Activated T-cell treated with anti-CD3 and anti-CD28 coated beads, Interleukin-2, amount 50 U/mL, for 4 hours (primary cell): ENCODE data around the gene TXNDC12. TPM values are rescaled to one million over a fixed set of nuclear protein-coding genes. Genes with fewer than 3 reads are reported as not detected.
"Not testable (repeated sequence)": the region's sequence is repeated elsewhere in the genome, so short reads cannot be mapped to it uniquely, and the experiment has no call there.

ENCODE experiments used
- ATAC-seq, 2 donors: fragments of 200-7000 bp; cut with Tn5 transposase; one replicate each; pipeline ENCODE4 v1.10.0; 2021
- DNase-seq: peaks from one replicate; pipeline ENCODE4 v3.0.0-alpha.2; 2020
- H3K27me3 Mint-ChIP-seq: one replicate; pipeline ENCODE4 v1.8.0; 2021; ENCODE audit warnings: low read depth, mixed read lengths
- H3K36me3 Mint-ChIP-seq: one replicate; pipeline ENCODE4 v1.8.0; 2022; ENCODE audit warnings: mixed read lengths; ENCODE audit not compliant: insufficient read depth
- H3K4me1 Mint-ChIP-seq: one replicate; pipeline ENCODE4 v1.8.0; 2021; ENCODE audit warnings: low read depth, mixed read lengths
- H3K4me3 Mint-ChIP-seq: one replicate; pipeline ENCODE4 v1.8.0; 2021; ENCODE audit warnings: mild to moderate bottlenecking, moderate library complexity, mixed read lengths
- H3K9me3 Mint-ChIP-seq: one replicate; pipeline ENCODE4 v1.8.0; 2021; ENCODE audit warnings: mixed read lengths
- total RNA-seq, 3 donors: library from RNA; stranded (reverse); gene quantifications; one replicate each; pipeline ENCODE4 v1.2.1, GENCODE V29; 2021

Gene TXNDC12
- total RNA-seq, 3 donors from 2014 or later, result 27.2 to 34.8 (median 32.1) TPM

- peak; percentile 80 for DNase-seq
- Mint-ChIP-seq H3K4me1 (peaks cover 30% of the 10 kb centered on the region), H3K4me3 (peak within 1 kb of the TSS; percentile 94), H3K9me3 (no peaks in the 10 kb centered on the region), H3K36me3 (peaks cover 13% of the 10 kb centered on the region), H3K27me3 (no peaks in the 10 kb centered on the region)
- peak; percentile 97 for ATAC-seq
These were observed 21.6 kb downstream of the TXNDC12 start, which contains the start of gene KTI12 for GRCh38 chr1:52033190-52034049. Gene KTI12 (minus strand): TSS chr1:52033810. CDS start chr1:52033761, 49 bp downstream.

GRCh38 chr1:52032785-52033131 is 22.2 kb downstream of the TXNDC12 start:
- no peak for DNase-seq
- no peaks in the 10 kb centered on the region for H3K9me3 Mint-ChIP-seq
- peaks cover 18% of the 10 kb centered on the region for H3K36me3 Mint-ChIP-seq
- H3K4me3 Mint-ChIP-seq, result peak overlapping the region; percentile 94
- H3K27me3 Mint-ChIP-seq, result no peaks in the 10 kb centered on the region
- H3K4me1 Mint-ChIP-seq, result peaks cover 30% of the 10 kb centered on the region
- ATAC-seq, result peak; percentile 14 to 15

GRCh38 chr1:52032124-52032784 is 22.7 kb downstream of the TXNDC12 start:
- Mint-ChIP-seq H3K27me3 (no peaks in the 10 kb centered on the region), H3K4me3 (peak overlapping the region; percentile 94), H3K9me3 (no peaks in the 10 kb centered on the region), H3K36me3 (peaks cover 20% of the 10 kb centered on the region), H3K4me1 (peaks cover 30% of the 10 kb centered on the region)
- ATAC-seq (no peak), DNase-seq (no peak)

- not testable (repeated sequence) for H3K27me3 Mint-ChIP-seq, ATAC-seq, H3K9me3 Mint-ChIP-seq, H3K4me3 Mint-ChIP-seq, DNase-seq
- Mint-ChIP-seq H3K4me1 (peaks cover 25% of the 10 kb centered on the region), H3K36me3 (peaks cover 30% of the 10 kb centered on the region)
These were observed 26.2 kb downstream of the TXNDC12 start for GRCh38 chr1:52028839-52029238.

GRCh38 chr1:52028328-52028727 is 26.7 kb downstream of the TXNDC12 start:
- H3K27me3 Mint-ChIP-seq, result no peaks in the 10 kb centered on the region
- H3K9me3 Mint-ChIP-seq, result no peaks in the 10 kb centered on the region
- H3K36me3 Mint-ChIP-seq, result peaks cover 33% of the 10 kb centered on the region
- DNase-seq, result no peak
- H3K4me3 Mint-ChIP-seq, result no peak overlapping the region
- peaks cover 23% of the 10 kb centered on the region for H3K4me1 Mint-ChIP-seq
- no peak for ATAC-seq

GRCh38 chr1:52026278-52026677 is 28.7 kb downstream of the TXNDC12 start:
- no peak for ATAC-seq

GRCh38 chr1:52022133-52022532 is 32.9 kb downstream of the TXNDC12 start:
- H3K36me3 Mint-ChIP-seq, result peaks cover 40% of the 10 kb centered on the region
- no peak for ATAC-seq
- no peak overlapping the region for H3K4me3 Mint-ChIP-seq
- H3K27me3 Mint-ChIP-seq, result no peaks in the 10 kb centered on the region
- no peaks in the 10 kb centered on the region for H3K9me3 Mint-ChIP-seq
- DNase-seq, result no peak
- no peaks in the 10 kb centered on the region for H3K4me1 Mint-ChIP-seq

More at GRCh38 chr1:52026278-52026677, 28.7 kb downstream of the TXNDC12 start:
- no peaks in the 10 kb centered on the region for H3K9me3 Mint-ChIP-seq
- peaks cover 11% of the 10 kb centered on the region for H3K4me1 Mint-ChIP-seq
- no peak overlapping the region for H3K4me3 Mint-ChIP-seq
- H3K36me3 Mint-ChIP-seq, result peaks cover 37% of the 10 kb centered on the region
- no peak for DNase-seq
- no peaks in the 10 kb centered on the region for H3K27me3 Mint-ChIP-seq

GRCh38 chr1:52008071-52008809 is 46.8 kb downstream of the TXNDC12 start:
- Mint-ChIP-seq H3K36me3 (no peaks in the 10 kb centered on the region), H3K27me3 (peaks cover 17% of the 10 kb centered on the region), H3K4me1 (no peaks in the 10 kb centered on the region), H3K9me3 (no peaks in the 10 kb centered on the region), H3K4me3 (no peak overlapping the region)
- ATAC-seq (no peak), DNase-seq (no peak)

- Mint-ChIP-seq H3K9me3 (no peaks in the 10 kb centered on the region), H3K27me3 (peaks cover 20% of the 10 kb centered on the region), H3K4me3 (no peak overlapping the region), H3K4me1 (no peaks in the 10 kb centered on the region), H3K36me3 (no peaks in the 10 kb centered on the region)
- ATAC-seq (no peak), DNase-seq (no peak)
These were observed 47.6 kb downstream of the TXNDC12 start for GRCh38 chr1:52007215-52008002.

GRCh38 chr1:52006081-52006553 is 48.9 kb downstream of the TXNDC12 start:
- not testable (repeated sequence) for H3K4me3 Mint-ChIP-seq, H3K36me3 Mint-ChIP-seq, H3K9me3 Mint-ChIP-seq, H3K4me1 Mint-ChIP-seq, DNase-seq, ATAC-seq
- H3K27me3 Mint-ChIP-seq, result peaks cover 20% of the 10 kb centered on the region

GRCh38 chr1:52005548-52005947 is 49.4 kb downstream of the TXNDC12 start:
- not testable (repeated sequence) for H3K36me3 Mint-ChIP-seq, H3K9me3 Mint-ChIP-seq, H3K4me1 Mint-ChIP-seq, DNase-seq, H3K4me3 Mint-ChIP-seq, ATAC-seq
- peaks cover 20% of the 10 kb centered on the region for H3K27me3 Mint-ChIP-seq

- no peaks in the 10 kb centered on the region for H3K36me3 Mint-ChIP-seq
- no peaks in the 10 kb centered on the region for H3K9me3 Mint-ChIP-seq
- DNase-seq, result no peak
- ATAC-seq, result no peak
- H3K27me3 Mint-ChIP-seq, result peaks cover 20% of the 10 kb centered on the region
- no peaks in the 10 kb centered on the region for H3K4me1 Mint-ChIP-seq
- H3K4me3 Mint-ChIP-seq, result no peak overlapping the region
These were observed 51.1 kb downstream of the TXNDC12 start for GRCh38 chr1:52003877-52004276.

GRCh38 chr1:52002038-52002917 is 52.7 kb downstream of the TXNDC12 start:
- Mint-ChIP-seq H3K27me3 (peaks cover 18% of the 10 kb centered on the region), H3K4me3 (no peak overlapping the region), H3K9me3 (no peaks in the 10 kb centered on the region), H3K4me1 (no peaks in the 10 kb centered on the region), H3K36me3 (no peaks in the 10 kb centered on the region)
- ATAC-seq, result peak; percentile 94 to 96
- DNase-seq, result peak; percentile 29
